ENCODE data around the gene TMEM123.
"Not testable (repeated sequence)": the region's sequence is repeated elsewhere in the genome, so short reads cannot be mapped to it uniquely, and the experiment has no call there.

Gene TMEM123

DNA sequence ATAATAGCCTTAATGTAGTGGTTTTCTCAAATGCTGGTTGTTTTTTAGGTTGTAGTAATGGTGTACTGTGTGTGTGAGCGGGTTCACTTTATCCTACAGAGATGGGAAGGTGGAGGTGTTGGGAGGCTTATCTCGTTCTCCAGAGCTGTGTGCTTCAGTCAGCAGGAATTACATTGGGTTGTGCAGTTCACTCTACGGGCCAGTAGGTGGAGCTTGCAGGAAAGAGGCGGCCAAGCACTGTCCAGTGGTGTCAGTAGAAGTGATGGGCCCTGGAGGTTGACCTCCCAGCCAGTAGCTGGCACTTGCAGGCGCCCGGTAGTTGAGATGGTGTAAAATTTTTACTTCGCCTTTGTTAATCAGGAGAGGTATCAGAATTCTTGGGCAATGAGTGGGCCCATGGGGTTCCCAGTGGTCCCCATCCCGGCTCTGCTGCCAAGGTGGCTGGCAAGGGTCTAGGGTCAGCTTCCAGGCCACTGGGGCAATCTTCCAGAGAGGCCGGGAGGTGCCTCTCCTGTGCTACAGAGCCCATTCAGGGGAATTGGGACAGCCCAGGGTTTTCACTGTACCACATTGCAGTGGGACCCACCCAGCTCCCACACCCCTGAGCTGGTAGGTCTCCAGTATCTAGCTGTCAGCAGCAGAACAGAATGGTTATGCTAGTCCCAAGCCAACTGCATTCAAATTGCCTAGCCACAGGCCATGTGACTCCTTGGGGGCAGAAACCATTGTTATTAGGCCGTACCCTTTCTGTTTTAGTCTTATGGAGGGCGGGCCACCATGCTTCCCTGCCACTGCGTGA, 61.7 kb downstream of the TMEM123 start:
- peak; percentile 80 for DNase-seq

GRCh38 chr11:102389253-102389652, 63.3 kb downstream of the TMEM123 start:
- DNase-seq, result peak; percentile 20

- no peak for DNase-seq
Observed at GRCh38 chr11:102387043-102387781, 65.4 kb downstream of the TMEM123 start.

DNA sequence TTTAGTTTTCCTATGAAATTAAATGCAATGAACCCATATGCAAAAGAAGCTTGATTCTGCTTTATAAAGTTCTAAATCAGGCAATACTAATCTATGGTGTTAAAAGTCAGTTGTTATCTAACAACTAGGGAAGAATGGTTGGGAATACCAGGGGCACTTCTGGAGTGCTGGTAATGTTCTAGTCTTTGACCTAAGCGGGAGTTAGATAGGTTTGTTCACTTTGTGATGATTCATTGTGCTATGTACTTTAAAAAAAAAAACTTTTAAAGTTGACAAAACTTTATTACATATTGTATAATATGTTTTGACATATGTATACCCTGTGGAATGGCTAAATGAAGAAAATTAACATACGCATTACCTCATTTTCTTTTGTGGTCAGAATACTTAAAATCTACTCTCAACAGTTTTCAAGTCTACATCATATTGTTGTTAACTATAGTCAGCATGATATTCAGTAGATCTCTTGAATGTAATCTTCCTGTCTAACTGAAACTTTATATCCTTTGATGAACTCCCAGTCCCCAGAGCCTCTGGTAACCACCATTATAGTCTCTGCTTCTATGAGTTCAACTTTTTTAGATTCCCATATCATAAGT, 66.3 kb downstream of the TMEM123 start:
- no peak for DNase-seq

DNA sequence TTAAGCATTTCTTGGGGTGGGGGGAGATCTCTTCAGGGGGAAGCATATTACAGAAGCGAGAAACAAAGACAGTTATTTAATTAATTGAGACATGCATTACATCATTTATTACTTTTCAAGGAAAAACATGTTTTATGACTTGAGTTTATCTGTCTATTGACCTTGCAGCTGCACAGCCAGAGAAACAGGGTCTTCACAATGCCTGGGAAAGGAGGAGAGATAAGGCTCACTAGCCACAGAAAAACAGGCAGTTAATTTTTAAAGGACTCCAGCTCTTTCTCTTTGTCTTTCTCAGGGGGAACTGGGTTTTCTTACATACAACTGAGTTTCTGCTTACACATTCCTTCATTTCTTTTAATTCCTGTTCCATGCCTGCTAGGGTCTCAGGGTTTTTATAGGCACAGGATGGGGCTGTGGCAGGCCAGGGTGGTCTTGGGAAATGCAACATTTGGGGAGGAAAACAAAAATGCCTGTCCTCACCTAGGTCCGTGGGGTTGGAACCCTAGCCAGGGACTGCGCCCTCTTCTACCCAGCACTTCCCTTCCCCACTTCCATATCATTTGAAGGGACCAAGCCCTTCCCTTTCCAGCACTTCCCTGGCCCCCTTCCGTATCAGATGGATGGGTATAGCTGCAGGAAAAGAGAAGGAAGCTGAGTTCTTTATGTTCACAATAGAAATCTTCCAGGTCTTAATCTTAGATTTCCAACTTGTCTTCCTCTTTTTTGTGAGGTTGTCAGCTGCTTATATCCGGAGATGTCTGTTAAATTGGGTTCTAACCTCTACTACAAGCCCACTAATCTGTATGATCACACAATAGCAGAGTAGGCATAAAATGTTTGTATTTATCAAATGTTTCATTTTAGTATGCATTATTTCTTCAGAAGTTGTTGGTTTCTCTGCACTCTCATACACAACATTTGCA, 67.2 kb downstream of the TMEM123 start:
- no peak for DNase-seq

DNA sequence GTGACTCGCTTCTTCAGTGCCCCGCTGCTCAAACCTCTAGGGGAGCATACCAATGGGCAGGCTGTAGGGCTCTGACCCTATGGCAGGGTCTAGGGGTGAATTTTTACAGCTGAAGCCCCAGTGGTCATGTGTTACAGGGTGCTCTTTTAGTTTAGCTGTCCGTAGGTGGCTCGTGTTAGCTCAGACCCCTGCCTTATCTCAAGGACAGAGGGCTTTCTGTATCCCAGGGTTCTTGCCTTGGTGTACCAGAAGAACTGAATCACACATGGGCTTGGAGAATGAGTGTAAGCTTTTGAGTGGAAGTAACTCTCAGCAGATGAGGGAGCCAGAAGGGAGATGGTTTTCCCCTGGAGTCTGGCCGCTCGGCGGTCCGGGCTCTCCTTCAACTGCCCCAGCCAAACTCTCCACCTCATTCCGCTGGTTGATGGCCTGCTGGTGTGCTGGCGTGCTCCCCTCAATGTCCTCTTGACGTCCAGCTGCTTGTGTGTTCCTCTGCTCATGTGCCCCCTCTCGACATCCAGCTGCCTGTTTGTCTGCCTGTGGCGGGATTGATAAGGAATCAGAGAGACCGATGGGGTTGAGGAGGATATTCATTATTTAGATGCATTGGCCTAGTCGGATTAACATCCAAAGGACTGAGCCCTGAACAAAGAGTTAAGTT, 68.0 kb downstream of the TMEM123 start:
- DNase-seq, result no peak

GRCh38 chr11:102383839-102384238, 68.7 kb downstream of the TMEM123 start:
- DNase-seq, result no peak

GRCh38 chr11:102382384-102382783, 70.2 kb downstream of the TMEM123 start:
- no peak for DNase-seq

- DNase-seq, result no peak
Observed at GRCh38 chr11:102378818-102379217, 73.7 kb downstream of the TMEM123 start.

DNA sequence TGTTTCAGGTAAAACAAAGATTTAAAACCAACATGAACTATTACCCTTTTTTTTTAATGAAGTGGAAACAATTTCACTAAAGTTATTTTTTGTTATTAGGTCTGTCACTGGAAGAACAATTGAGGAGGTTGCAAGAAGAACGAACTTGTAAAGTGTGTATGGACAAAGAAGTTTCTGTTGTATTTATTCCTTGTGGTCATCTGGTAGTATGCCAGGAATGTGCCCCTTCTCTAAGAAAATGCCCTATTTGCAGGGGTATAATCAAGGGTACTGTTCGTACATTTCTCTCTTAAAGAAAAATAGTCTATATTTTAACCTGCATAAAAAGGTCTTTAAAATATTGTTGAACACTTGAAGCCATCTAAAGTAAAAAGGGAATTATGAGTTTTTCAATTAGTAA, 74.7 kb downstream of the TMEM123 start:
- no peak for DNase-seq

DNA sequence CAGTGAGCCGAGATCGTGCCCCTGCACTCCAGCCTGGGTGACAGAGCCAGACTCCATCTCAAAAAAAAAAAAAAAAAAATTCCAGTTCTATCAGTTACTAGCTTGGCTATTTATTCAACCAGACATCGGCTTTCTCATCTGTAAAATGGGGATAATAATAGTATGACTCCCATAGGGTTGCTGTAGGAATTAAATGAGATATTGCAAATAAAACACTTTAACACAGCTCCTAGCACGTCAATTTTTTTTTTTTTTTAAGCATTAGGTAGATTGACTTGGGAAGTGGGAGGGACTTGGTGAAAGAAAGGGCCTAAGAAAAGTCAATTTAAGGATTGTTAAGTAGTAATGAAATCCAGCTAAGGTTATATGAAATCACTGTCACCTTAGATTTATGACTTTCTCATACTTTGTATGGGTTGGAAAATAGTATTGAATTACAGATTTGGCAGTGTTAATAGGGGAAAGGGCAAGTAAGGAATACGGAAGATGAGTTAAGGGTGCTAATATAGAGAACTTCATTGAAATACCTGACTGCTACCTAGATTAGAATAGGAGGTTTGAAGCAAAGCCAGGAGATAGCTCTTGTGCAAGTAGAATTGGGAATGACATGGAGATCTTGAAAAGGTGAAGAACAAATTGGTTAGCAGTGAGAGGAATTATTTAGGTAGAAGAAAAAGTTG, 76.7 kb downstream of the TMEM123 start:
- no peak for DNase-seq

GRCh38 chr11:102374633-102375424, 77.7 kb downstream of the TMEM123 start:
- not testable (repeated sequence) for DNase-seq

GRCh38 chr11:102368472-102368871, 84.1 kb downstream of the TMEM123 start:
- DNase-seq, result no peak

- DNase-seq, result peak; percentile 7
Observed at GRCh38 chr11:102367364-102367763, 85.2 kb downstream of the TMEM123 start.

GRCh38 chr11:102364991-102365390, 87.6 kb downstream of the TMEM123 start:
- no peak for DNase-seq

GRCh38 chr11:102361086-102362031, 91.2 kb downstream of the TMEM123 start:
- no peak for DNase-seq

DNA sequence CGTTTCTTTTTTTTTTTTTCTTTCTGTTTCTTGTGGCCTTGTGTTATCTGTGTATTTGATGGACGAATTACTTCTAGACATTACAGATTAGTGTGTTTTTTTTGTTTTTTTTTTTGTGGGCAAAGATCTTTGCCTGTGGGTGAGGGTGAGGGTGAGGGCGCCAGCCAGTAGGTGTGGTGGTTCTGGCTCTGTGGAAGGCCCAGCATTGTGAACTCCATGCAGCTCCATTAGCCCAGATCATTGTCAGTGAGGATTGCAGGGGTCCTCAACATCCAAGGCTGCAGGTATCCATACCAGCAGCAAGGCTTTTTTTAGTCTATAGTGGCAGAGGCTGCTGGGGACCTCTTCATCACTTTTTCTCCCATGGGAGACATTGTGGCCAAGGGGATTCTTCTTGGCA, 91.9 kb downstream of the TMEM123 start:
- DNase-seq, result no peak

DNA sequence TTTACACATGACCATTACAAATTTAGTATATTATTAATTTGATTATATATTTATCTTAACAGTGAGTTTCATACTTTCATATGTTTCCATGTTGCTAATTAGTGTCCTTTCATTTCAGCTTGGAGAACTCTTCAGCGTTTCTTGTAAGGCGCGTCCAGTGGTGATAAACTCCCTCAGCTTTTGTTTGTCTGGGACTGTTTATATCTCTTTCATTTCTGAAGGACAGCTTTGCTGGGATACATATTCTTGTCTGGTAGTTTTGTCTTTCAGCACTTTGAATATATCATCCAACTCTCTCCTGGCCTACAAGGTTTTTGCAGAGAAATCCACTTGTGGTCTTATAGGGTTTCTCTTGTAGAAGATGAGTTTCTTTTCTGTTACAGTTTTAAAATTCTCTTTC, 93.2 kb downstream of the TMEM123 start:
- no peak for DNase-seq

DNA sequence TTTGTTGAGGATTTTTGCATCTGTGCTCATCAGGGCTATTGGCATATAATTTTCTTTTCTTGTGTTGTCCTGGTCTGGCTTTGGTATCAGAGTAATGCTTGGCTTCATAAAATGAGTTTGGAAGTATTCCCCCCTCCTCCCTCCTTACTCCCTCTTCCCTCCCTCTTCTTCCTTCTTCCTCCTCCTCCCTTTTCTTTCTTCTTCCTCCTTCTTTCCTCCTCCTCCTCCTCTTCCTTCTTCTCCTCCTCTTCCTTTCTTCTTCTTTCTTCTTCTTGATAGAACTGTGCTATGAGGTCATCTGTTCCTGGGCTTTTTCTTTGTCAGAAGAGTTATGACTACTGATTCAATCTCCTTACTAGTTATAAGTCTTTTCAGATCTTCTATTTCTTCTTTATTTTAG, 95.4 kb downstream of the TMEM123 start:
- DNase-seq, result no peak

Data from kidney glomerular epithelial cell (primary cell).